ENCODE measurements around the gene C2CD4C. TPM values are rescaled to one million over a fixed set of nuclear protein-coding genes. Genes with fewer than 3 reads are reported as not detected.

The C2CD4C gene
- total and polyA plus RNA-seq, 10 of the 15 experiments (the other 5 are each of a cell fraction or from before 2014, with no cell fraction given): not detected

DNA sequence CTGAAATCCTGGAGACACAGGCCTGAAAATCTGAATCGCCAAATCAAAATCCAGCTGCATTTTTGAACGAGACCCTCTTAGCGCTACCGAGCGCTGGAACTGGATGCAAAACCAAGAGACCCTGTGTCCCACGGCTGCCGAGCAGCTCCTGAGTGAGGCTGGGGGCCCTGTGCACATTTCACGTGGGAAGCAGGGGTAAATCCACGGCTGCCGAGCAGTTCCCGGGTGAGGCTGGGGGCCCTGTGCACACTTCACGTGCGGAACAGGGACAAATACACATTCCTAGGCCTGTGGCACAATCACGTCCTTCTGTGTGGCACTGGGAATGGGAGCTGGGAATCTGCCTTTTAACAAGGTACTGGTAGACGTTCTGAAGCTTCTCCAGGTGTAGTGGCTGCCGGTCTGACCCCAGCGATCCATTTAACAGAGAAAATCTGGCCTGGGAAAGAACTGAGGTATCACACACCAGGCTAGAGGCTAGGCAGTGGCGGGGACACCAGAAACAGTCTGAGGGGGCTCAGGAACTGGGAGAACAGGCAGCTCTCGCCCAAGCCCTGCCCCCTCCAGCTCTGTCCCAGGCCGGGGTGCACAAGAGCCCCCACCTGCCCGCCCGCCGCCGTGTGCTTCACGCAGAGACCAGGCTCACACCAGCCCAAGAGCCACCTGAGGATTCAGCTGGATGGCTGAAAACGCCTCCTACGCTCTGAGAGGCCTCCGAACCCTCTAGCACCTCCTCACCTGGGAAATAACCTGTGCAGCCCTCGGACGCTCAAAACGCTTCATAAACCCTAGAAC is 11.0 kb upstream of the C2CD4C start:
- no peak for FAIRE-seq
- TF ChIP-seq SMAD1 (IDR thresholded peaks at IDR 0.05; ENCODE audit: low read depth, partially characterized antibody) (no peak), SMAD5 (IDR thresholded peaks at IDR 0.05; ENCODE audit: low read depth) (no peak), ZNF207 (IDR thresholded peaks at IDR 0.05; ENCODE audit: borderline replicate concordance) (no peak), SIN3A (IDR thresholded peaks at IDR 0.05; ENCODE audit: low read depth, low read length) (no peak), ASH2L (IDR thresholded peaks at IDR 0.05; ENCODE audit: borderline replicate concordance, low read depth) (no peak), GABPA (IDR thresholded peaks at IDR 0.05; ENCODE audit: low read depth) (no peak)
- TF ChIP-seq, protein P1, sequence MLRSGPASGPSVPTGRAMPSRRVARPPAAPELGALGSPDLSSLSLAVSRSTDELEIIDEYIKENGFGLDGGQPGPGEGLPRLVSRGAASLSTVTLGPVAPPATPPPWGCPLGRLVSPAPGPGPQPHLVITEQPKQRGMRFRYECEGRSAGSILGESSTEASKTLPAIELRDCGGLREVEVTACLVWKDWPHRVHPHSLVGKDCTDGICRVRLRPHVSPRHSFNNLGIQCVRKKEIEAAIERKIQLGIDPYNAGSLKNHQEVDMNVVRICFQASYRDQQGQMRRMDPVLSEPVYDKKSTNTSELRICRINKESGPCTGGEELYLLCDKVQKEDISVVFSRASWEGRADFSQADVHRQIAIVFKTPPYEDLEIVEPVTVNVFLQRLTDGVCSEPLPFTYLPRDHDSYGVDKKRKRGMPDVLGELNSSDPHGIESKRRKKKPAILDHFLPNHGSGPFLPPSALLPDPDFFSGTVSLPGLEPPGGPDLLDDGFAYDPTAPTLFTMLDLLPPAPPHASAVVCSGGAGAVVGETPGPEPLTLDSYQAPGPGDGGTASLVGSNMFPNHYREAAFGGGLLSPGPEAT (IDR thresholded peaks at IDR 0.05; ENCODE audit: low read depth): no peak
- TF ChIP-seq, protein P2, sequence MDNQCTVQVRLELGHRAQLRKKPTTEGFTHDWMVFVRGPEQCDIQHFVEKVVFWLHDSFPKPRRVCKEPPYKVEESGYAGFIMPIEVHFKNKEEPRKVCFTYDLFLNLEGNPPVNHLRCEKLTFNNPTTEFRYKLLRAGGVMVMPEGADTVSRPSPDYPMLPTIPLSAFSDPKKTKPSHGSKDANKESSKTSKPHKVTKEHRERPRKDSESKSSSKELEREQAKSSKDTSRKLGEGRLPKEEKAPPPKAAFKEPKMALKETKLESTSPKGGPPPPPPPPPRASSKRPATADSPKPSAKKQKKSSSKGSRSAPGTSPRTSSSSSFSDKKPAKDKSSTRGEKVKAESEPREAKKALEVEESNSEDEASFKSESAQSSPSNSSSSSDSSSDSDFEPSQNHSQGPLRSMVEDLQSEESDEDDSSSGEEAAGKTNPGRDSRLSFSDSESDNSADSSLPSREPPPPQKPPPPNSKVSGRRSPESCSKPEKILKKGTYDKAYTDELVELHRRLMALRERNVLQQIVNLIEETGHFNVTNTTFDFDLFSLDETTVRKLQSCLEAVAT (IDR thresholded peaks at IDR 0.05): no peak
- TF ChIP-seq, protein P3, sequence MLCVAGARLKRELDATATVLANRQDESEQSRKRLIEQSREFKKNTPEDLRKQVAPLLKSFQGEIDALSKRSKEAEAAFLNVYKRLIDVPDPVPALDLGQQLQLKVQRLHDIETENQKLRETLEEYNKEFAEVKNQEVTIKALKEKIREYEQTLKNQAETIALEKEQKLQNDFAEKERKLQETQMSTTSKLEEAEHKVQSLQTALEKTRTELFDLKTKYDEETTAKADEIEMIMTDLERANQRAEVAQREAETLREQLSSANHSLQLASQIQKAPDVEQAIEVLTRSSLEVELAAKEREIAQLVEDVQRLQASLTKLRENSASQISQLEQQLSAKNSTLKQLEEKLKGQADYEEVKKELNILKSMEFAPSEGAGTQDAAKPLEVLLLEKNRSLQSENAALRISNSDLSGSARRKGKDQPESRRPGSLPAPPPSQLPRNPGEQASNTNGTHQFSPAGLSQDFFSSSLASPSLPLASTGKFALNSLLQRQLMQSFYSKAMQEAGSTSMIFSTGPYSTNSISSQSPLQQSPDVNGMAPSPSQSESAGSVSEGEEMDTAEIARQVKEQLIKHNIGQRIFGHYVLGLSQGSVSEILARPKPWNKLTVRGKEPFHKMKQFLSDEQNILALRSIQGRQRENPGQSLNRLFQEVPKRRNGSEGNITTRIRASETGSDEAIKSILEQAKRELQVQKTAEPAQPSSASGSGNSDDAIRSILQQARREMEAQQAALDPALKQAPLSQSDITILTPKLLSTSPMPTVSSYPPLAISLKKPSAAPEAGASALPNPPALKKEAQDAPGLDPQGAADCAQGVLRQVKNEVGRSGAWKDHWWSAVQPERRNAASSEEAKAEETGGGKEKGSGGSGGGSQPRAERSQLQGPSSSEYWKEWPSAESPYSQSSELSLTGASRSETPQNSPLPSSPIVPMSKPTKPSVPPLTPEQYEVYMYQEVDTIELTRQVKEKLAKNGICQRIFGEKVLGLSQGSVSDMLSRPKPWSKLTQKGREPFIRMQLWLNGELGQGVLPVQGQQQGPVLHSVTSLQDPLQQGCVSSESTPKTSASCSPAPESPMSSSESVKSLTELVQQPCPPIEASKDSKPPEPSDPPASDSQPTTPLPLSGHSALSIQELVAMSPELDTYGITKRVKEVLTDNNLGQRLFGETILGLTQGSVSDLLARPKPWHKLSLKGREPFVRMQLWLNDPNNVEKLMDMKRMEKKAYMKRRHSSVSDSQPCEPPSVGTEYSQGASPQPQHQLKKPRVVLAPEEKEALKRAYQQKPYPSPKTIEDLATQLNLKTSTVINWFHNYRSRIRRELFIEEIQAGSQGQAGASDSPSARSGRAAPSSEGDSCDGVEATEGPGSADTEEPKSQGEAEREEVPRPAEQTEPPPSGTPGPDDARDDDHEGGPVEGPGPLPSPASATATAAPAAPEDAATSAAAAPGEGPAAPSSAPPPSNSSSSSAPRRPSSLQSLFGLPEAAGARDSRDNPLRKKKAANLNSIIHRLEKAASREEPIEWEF (IDR thresholded peaks at IDR 0.05; ENCODE audit: insufficient replicate concordance, low read depth, low read length): no peak
- TF ChIP-seq, protein P4, sequence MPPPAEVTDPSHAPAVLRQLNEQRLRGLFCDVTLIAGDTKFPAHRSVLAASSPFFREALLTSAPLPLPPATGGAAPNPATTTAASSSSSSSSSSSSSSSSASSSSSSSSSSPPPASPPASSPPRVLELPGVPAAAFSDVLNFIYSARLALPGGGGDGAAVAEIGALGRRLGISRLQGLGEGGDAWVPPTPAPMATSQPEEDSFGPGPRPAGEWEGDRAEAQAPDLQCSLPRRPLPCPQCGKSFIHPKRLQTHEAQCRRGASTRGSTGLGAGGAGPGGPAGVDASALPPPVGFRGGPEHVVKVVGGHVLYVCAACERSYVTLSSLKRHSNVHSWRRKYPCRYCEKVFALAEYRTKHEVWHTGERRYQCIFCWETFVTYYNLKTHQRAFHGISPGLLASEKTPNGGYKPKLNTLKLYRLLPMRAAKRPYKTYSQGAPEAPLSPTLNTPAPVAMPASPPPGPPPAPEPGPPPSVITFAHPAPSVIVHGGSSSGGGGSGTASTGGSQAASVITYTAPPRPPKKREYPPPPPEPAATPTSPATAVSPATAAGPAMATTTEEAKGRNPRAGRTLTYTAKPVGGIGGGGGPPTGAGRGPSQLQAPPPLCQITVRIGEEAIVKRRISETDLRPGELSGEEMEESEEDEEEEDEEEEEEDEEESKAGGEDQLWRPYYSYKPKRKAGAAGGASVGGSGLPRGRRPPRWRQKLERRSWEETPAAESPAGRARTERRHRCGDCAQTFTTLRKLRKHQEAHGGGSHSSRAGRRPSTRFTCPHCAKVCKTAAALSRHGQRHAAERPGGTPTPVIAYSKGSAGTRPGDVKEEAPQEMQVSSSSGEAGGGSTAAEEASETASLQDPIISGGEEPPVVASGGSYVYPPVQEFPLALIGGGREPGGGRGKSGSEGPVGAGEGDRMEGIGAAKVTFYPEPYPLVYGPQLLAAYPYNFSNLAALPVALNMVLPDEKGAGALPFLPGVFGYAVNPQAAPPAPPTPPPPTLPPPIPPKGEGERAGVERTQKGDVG (CRISPR knock-in tag; IDR thresholded peaks at IDR 0.05): no peak

More for the DNA sequence above, 11.0 kb upstream of the C2CD4C start:
- H3K9ac ChIP-seq (ENCODE audit: control insufficient read depth, insufficient read depth, low read length): no peak overlapping the region
- H3K27me3 ChIP-seq (replicated peaks in 1 of 2; ENCODE audit: control insufficient read depth in 2 of 2, insufficient read depth in 2 of 2, low read length in 1 of 2): no peaks in the 10 kb centered on the region; a peak in 1 of 4 replicates
- RAD21 ChIA-PET (ENCODE audit: unreplicated experiment): no interaction called here
- no peaks in the 10 kb centered on the region for H4K20me1 ChIP-seq (ENCODE audit: control insufficient read depth, insufficient read depth)
- DNase-seq (ENCODE audit: low read depth, low spot score) (no peak), ATAC-seq (no peak)
- no peaks in the 10 kb centered on the region for H3K4me1 ChIP-seq (ENCODE audit: control insufficient read depth, insufficient read depth, low read length)
- no peak overlapping the region for H3K27ac ChIP-seq (ENCODE audit: control insufficient read depth, insufficient read depth)
- H3K36me3 ChIP-seq (ENCODE audit: control insufficient read depth in 2 of 2, insufficient read depth in 2 of 2, low read length in 1 of 2): no peaks in the 10 kb centered on the region
- intact Hi-C loops (cut with micrococcal nuclease; ENCODE audit: unreplicated experiment) (no loop called here), in situ Hi-C loops (cut with MboI) (no loop called here)
- H3K9me3 ChIP-seq (replicated peaks; ENCODE audit: control insufficient read depth, insufficient read depth, low read length): no peaks in the 10 kb centered on the region; the same call in 2 of the 3 replicates
- SMC1A ChIA-PET (ENCODE audit: uncharacterized antibody, unreplicated experiment): no interaction called here
- no peaks in the 10 kb centered on the region for H3K79me2 ChIP-seq (ENCODE audit: control insufficient read depth, insufficient read depth, low read length)
- 55% methylated on average over 28 of the region's 31 CpGs for WGBS (ENCODE audit: insufficient coverage, insufficient replicate concordance, low lambda C conversion rate, missing lambda C conversion rate)
- POLR2A ChIA-PET: no interaction called here
- no peak overlapping the region for H3K4me2 ChIP-seq (ENCODE audit: control insufficient read depth, insufficient read depth)
- CTCF ChIA-PET: no interaction called here
- H3K4me3 ChIP-seq: no peak overlapping the region
- no TSS peak for BruUV-seq (replicated peaks)
- H2AFZ ChIP-seq (ENCODE audit: control insufficient read depth, low read depth, low read length): no peak overlapping the region
